MM.1S (cell line): ENCODE results near the gene ABCC12.

Experiments
- DNase-seq: peaks from one replicate; pipeline ENCODE4 v3.0.0-alpha.2; 2015
- H2AFZ ChIP-seq: fragments of 300-600 bp; sonication (generic); 2 replicates; pipeline ENCODE4 v1.6.0; 2016; ENCODE audit warnings: antibody characterized with exemption, low read length
- H3F3A ChIP-seq: fragments of 300-600 bp; sonication (generic); 2 replicates; pipeline ENCODE4 v1.6.1; 2016; ENCODE audit warnings: mild to moderate bottlenecking, antibody characterized with exemption, low read length, moderate library complexity, mixed read lengths; ENCODE audit not compliant: insufficient read depth
- H3K27ac ChIP-seq: fragments of 300-600 bp; sonication (generic); 2 replicates; pipeline ENCODE4 v1.5.1; 2016; ENCODE audit warnings: mild to moderate bottlenecking, low read length
- H3K27me3 ChIP-seq: fragments of 300-600 bp; sonication (generic); replicated peaks from 2 replicates; pipeline ENCODE4 v1.6.0; 2016; ENCODE audit warnings: low read length; ENCODE audit not compliant: insufficient read depth
- H3K36me3 ChIP-seq: fragments of 300-600 bp; sonication (generic); replicated peaks from 2 replicates; pipeline ENCODE4 v1.6.1; 2016; ENCODE audit warnings: mild to moderate bottlenecking, low read length, mixed read lengths; ENCODE audit not compliant: insufficient read depth
- H3K4me1 ChIP-seq: fragments of 300-600 bp; sonication (generic); 2 replicates; pipeline ENCODE4 v1.6.1; 2016; ENCODE audit warnings: low read length, mixed read lengths
- H3K4me2 ChIP-seq: fragments of 300-600 bp; sonication (generic); 2 replicates; pipeline ENCODE4 v1.6.0; 2016; ENCODE audit warnings: low read depth, low read length
- H3K4me3 ChIP-seq: fragments of 300-600 bp; sonication (generic); 2 replicates; pipeline ENCODE4 v1.5.1; 2016; ENCODE audit warnings: low read length, mixed read lengths
- H3K79me2 ChIP-seq: fragments of 300-600 bp; sonication (generic); 2 replicates; pipeline ENCODE4 v1.6.1; 2016; ENCODE audit warnings: mixed run types, low read length, mixed read lengths
- H3K9ac ChIP-seq: fragments of 300-600 bp; sonication (generic); 2 replicates; pipeline ENCODE4 v1.6.1; 2016; ENCODE audit warnings: low read length, mixed read lengths
- H3K9me2 ChIP-seq: fragments of 300-600 bp; sonication (generic); replicated peaks from 2 replicates; pipeline ENCODE4 v1.6.1; 2016; ENCODE audit warnings: mild to moderate bottlenecking, low read length, mixed read lengths; ENCODE audit not compliant: insufficient read depth
- H3K9me3 ChIP-seq: fragments of 300-600 bp; sonication (generic); replicated peaks from 2 replicates; pipeline ENCODE4 v1.6.1; 2016; ENCODE audit warnings: mild to moderate bottlenecking, low read length, mixed read lengths; ENCODE audit not compliant: insufficient read depth
- H4K20me1 ChIP-seq: fragments of 300-600 bp; sonication (generic); 2 replicates; pipeline ENCODE4 v1.6.1; 2016; ENCODE audit warnings: mild to moderate bottlenecking, low read length, moderate library complexity, mixed read lengths; ENCODE audit not compliant: insufficient read depth
- CTCF ChIP-seq: fragments of 300-600 bp; sonication (generic); IDR thresholded peaks from 2 replicates; pipeline ENCODE4 v1.5.1; 2016; ENCODE audit warnings: antibody characterized with exemption, low read length, mixed read lengths
- EZH2 ChIP-seq: fragments of 300-600 bp; sonication (generic); optimal IDR thresholded peaks from 2 replicates; pipeline ENCODE3; 2017; ENCODE audit warnings: low read depth, mild to moderate bottlenecking, antibody characterized with exemption, low read length, mixed read lengths
- EZH2phosphoT487 ChIP-seq: fragments of 300-600 bp; sonication (generic); IDR thresholded peaks from 2 replicates; pipeline ENCODE4 v1.6.1; 2018; ENCODE audit warnings: antibody characterized with exemption, low read length

Gene ABCC12

GRCh38 chr16:48137822-48138221 is 18.0 kb downstream of the ABCC12 start:
- H3F3A ChIP-seq = no peaks in the 10 kb centered on the region
- TF ChIP-seq EZH2phosphoT487 = no peak
- TF ChIP-seq CTCF = no peak
- TF ChIP-seq EZH2 = no peak
- H2AFZ ChIP-seq = no peak overlapping the region
- H3K4me1 ChIP-seq = no peaks in the 10 kb centered on the region
- H3K27ac ChIP-seq = no peak overlapping the region
- H3K79me2 ChIP-seq = no peaks in the 10 kb centered on the region
- H3K36me3 ChIP-seq = no peaks in the 10 kb centered on the region
- no peaks in the 10 kb centered on the region for H3K9me3 ChIP-seq
- H3K4me2 ChIP-seq = no peak overlapping the region
- no peak overlapping the region for H3K4me3 ChIP-seq
- no peaks in the 10 kb centered on the region for H4K20me1 ChIP-seq
- H3K27me3 ChIP-seq = no peaks in the 10 kb centered on the region
- no peaks in the 10 kb centered on the region for H3K9me2 ChIP-seq
- no peak for DNase-seq
- H3K9ac ChIP-seq = no peak overlapping the region

DNA sequence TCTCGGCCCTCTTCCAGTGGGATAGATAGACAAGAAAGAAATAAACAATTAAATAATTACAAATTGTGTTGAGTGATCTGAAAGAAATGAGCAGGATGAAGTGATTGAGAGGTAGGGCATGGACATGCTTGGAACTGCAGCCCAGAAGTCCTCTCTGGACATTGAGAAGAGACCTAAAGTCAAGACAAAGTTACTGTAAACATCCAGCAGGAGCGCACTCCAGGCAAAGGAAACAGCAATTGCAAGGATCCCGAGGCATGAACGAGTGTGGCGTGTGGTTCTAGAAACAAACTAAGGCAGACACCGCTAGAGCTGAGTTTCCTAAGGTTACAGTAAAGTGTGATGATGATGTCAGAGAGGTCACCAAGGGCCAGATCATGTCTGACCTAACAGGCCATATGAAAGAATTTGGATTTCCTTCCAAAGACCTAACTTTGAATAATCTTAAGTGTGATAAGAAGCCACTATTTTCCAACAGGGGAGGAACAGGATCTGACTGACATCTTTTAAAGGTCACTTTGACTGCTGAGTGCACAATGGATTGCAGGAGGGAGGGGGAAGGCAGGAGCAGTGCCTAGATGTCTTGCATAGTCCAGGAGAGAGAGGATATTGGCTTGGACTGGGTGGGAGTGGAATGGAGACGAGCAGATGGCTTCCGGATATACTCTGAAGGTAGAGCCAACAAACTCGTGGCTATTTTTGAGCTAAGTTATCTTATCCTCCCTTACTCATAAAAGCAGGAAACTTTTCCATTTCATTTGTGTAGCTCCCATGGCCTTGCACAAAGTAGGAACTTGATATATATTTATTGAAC is 19.0 kb downstream of the ABCC12 start:
- H2AFZ ChIP-seq = no peak overlapping the region
- no peak overlapping the region for H3K27ac ChIP-seq
- H3K79me2 ChIP-seq = no peaks in the 10 kb centered on the region
- H3K36me3 ChIP-seq = no peaks in the 10 kb centered on the region
- H3K27me3 ChIP-seq = no peaks in the 10 kb centered on the region
- TF ChIP-seq EZH2 (no peak), CTCF (no peak), EZH2phosphoT487 (no peak)
- no peaks in the 10 kb centered on the region for H3F3A ChIP-seq
- H4K20me1 ChIP-seq = no peaks in the 10 kb centered on the region
- H3K4me1 ChIP-seq = no peaks in the 10 kb centered on the region
- H3K4me2 ChIP-seq = no peak overlapping the region
- no peak overlapping the region for H3K9ac ChIP-seq
- DNase-seq = no peak
- no peaks in the 10 kb centered on the region for H3K9me2 ChIP-seq
- H3K4me3 ChIP-seq = no peak overlapping the region
- H3K9me3 ChIP-seq = no peaks in the 10 kb centered on the region

- H3K4me2 ChIP-seq = no peak overlapping the region
- H4K20me1 ChIP-seq = no peaks in the 10 kb centered on the region
- no peaks in the 10 kb centered on the region for H3K9me2 ChIP-seq
- H3K27me3 ChIP-seq = no peaks in the 10 kb centered on the region
- no peaks in the 10 kb centered on the region for H3K36me3 ChIP-seq
- H3K9me3 ChIP-seq = no peaks in the 10 kb centered on the region
- no peak overlapping the region for H3K27ac ChIP-seq
- H3K79me2 ChIP-seq = no peaks in the 10 kb centered on the region
- no peak overlapping the region for H3K9ac ChIP-seq
- no peak overlapping the region for H2AFZ ChIP-seq
- no peaks in the 10 kb centered on the region for H3K4me1 ChIP-seq
- no peak overlapping the region for H3K4me3 ChIP-seq
- DNase-seq = no peak
- TF ChIP-seq EZH2phosphoT487 = no peak
- TF ChIP-seq EZH2 = no peak
- H3F3A ChIP-seq = no peaks in the 10 kb centered on the region
These were observed 22.2 kb downstream of the ABCC12 start for GRCh38 chr16:48133455-48134211.

DNA sequence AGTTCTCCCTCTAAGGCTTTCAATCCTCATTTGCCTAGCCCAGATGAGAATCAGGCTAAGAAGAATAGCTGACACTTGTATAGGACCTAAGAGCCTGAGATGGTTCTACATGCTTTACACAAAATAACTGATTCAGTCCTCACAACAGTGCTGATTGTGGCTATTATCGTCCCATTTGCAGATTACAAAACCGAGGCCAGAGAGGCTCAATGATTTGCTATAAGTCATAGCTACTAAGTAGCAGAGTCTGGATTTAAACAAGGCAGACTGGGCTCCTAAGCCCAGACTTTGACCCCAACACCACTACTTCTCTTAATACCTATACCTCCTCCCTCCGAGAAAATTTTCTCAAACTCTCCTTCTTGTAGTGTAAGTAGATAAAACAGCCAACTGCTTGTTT is 23.1 kb downstream of the ABCC12 start:
- no peaks in the 10 kb centered on the region for H3K79me2 ChIP-seq
- no peak overlapping the region for H2AFZ ChIP-seq
- H3K9ac ChIP-seq = no peak overlapping the region
- no peaks in the 10 kb centered on the region for H3K36me3 ChIP-seq
- H3K9me2 ChIP-seq = no peaks in the 10 kb centered on the region
- H3K27ac ChIP-seq = no peak overlapping the region
- no peak overlapping the region for H3K4me3 ChIP-seq
- H3K4me1 ChIP-seq = no peaks in the 10 kb centered on the region
- no peaks in the 10 kb centered on the region for H3K9me3 ChIP-seq
- no peaks in the 10 kb centered on the region for H3K27me3 ChIP-seq
- H3F3A ChIP-seq = no peaks in the 10 kb centered on the region
- no peak overlapping the region for H3K4me2 ChIP-seq
- H4K20me1 ChIP-seq = no peaks in the 10 kb centered on the region
- DNase-seq = no peak
- no peak for TF ChIP-seq EZH2phosphoT487
- TF ChIP-seq EZH2 = no peak
- TF ChIP-seq CTCF = no peak
